Erythroblast (primary cell): ENCODE measurements around the gene APC.

Source experiments
- GATA1 ChIP-seq: IDR thresholded peaks from 2 replicates; pipeline ENCODE4 v1.6.1; 2011; ENCODE audit warnings: low read depth, mild to moderate bottlenecking, control low read depth, low read length, moderate library complexity
- POLR2A ChIP-seq: IDR thresholded peaks from 2 replicates; pipeline ENCODE4 v1.6.1; 2011; ENCODE audit warnings: mild to moderate bottlenecking, low read length

GRCh38 chr5:112762113-112762810 lies 24.6 kb downstream of the APC start:
- no peak for TF ChIP-seq POLR2A
- TF ChIP-seq GATA1, result no peak
